ENCODE results near the gene ZNF385B. TPM values are rescaled to one million over a fixed set of nuclear protein-coding genes. Genes with fewer than 3 reads are reported as not detected.

ZNF385B gene
- total RNA-seq, 1 donor from 2014 or later = 35.8 TPM

GRCh38 chr2:179770029-179770428 lies 91.4 kb downstream of the ZNF385B start:
- no peaks in the 10 kb centered on the region for H3K27me3 Mint-ChIP-seq (ENCODE audit: insufficient read depth, low read depth)
- no peaks in the 10 kb centered on the region for H3K9me3 Mint-ChIP-seq
- H3K4me3 ChIP-seq = no peak overlapping the region
- H3K27ac ChIP-seq = no peak overlapping the region
- H3K4me1 ChIP-seq = peaks cover 8% of the 10 kb centered on the region
- H3K4me3 Mint-ChIP-seq = no peak overlapping the region
- H3F3A ChIP-seq (ENCODE audit: low read depth) = no peaks in the 10 kb centered on the region
- H3K4me1 Mint-ChIP-seq = no peaks in the 10 kb centered on the region
- H4K20me1 ChIP-seq (ENCODE audit: low read depth) = no peaks in the 10 kb centered on the region
- no peaks in the 10 kb centered on the region for H3K9me3 ChIP-seq (ENCODE audit: low read depth)
- no peak overlapping the region for H3K27ac Mint-ChIP-seq
- DNase-seq (ENCODE audit: low spot score) = no peak
- no peaks in the 10 kb centered on the region for H3K36me3 Mint-ChIP-seq
- no peaks in the 10 kb centered on the region for H3K27me3 ChIP-seq
- no peak overlapping the region for H3K9ac ChIP-seq
- no peak overlapping the region for H2AFZ ChIP-seq (replicated peaks)
- peaks cover 7% of the 10 kb centered on the region for H3K36me3 ChIP-seq
- no peaks in the 10 kb centered on the region for H3K79me2 ChIP-seq (ENCODE audit: low read depth)
- TF ChIP-seq EZH2 (IDR thresholded peaks at IDR 0.05) (no peak), CTCF (IDR thresholded peaks at IDR 0.05) (no peak), EZH2phosphoT487 (IDR thresholded peaks at IDR 0.05) (no peak)
- H3K4me2 ChIP-seq = no peak overlapping the region

GRCh38 chr2:179769323-179769722 lies 92.1 kb downstream of the ZNF385B start:
- H3K27me3 ChIP-seq = no peaks in the 10 kb centered on the region
- H3F3A ChIP-seq (ENCODE audit: low read depth) = no peaks in the 10 kb centered on the region
- H3K9me3 Mint-ChIP-seq = no peaks in the 10 kb centered on the region
- H3K27ac Mint-ChIP-seq = no peak overlapping the region
- H3K9ac ChIP-seq = no peak overlapping the region
- TF ChIP-seq CTCF (IDR thresholded peaks at IDR 0.05) (no peak), EZH2phosphoT487 (IDR thresholded peaks at IDR 0.05) (no peak), EZH2 (IDR thresholded peaks at IDR 0.05) (no peak)
- no peak overlapping the region for H3K4me2 ChIP-seq
- no peaks in the 10 kb centered on the region for H3K27me3 Mint-ChIP-seq (ENCODE audit: insufficient read depth, low read depth)
- no peak overlapping the region for H2AFZ ChIP-seq (replicated peaks)
- H3K36me3 Mint-ChIP-seq = no peaks in the 10 kb centered on the region
- H3K4me3 Mint-ChIP-seq = no peak overlapping the region
- H3K4me1 ChIP-seq = peaks cover 8% of the 10 kb centered on the region
- no peaks in the 10 kb centered on the region for H3K4me1 Mint-ChIP-seq
- peaks cover 7% of the 10 kb centered on the region for H3K36me3 ChIP-seq
- H3K79me2 ChIP-seq (ENCODE audit: low read depth) = no peaks in the 10 kb centered on the region
- H3K27ac ChIP-seq = no peak overlapping the region
- no peaks in the 10 kb centered on the region for H3K9me3 ChIP-seq (ENCODE audit: low read depth)
- H4K20me1 ChIP-seq (ENCODE audit: low read depth) = no peaks in the 10 kb centered on the region
- H3K4me3 ChIP-seq = no peak overlapping the region
- no peak for DNase-seq (ENCODE audit: low spot score)

- no peak overlapping the region for H3K9ac ChIP-seq
- H3K27ac ChIP-seq = no peak overlapping the region
- H3F3A ChIP-seq (ENCODE audit: low read depth) = no peaks in the 10 kb centered on the region
- no peak for DNase-seq (ENCODE audit: low spot score)
- no peaks in the 10 kb centered on the region for H4K20me1 ChIP-seq (ENCODE audit: low read depth)
- Mint-ChIP-seq H3K4me1 (no peaks in the 10 kb centered on the region), H3K27me3 (ENCODE audit: insufficient read depth, low read depth) (no peaks in the 10 kb centered on the region), H3K27ac (no peak overlapping the region), H3K36me3 (no peaks in the 10 kb centered on the region), H3K9me3 (no peaks in the 10 kb centered on the region), H3K4me3 (no peak overlapping the region)
- H3K36me3 ChIP-seq = peaks cover 7% of the 10 kb centered on the region
- no peak overlapping the region for H3K4me3 ChIP-seq
- H3K9me3 ChIP-seq (ENCODE audit: low read depth) = no peaks in the 10 kb centered on the region
- TF ChIP-seq EZH2 (IDR thresholded peaks at IDR 0.05) (no peak), CTCF (IDR thresholded peaks at IDR 0.05) (no peak), EZH2phosphoT487 (IDR thresholded peaks at IDR 0.05) (no peak)
- no peak overlapping the region for H2AFZ ChIP-seq (replicated peaks)
- H3K27me3 ChIP-seq = no peaks in the 10 kb centered on the region
- H3K4me1 ChIP-seq = peaks cover 8% of the 10 kb centered on the region
- no peaks in the 10 kb centered on the region for H3K79me2 ChIP-seq (ENCODE audit: low read depth)
- no peak overlapping the region for H3K4me2 ChIP-seq
These were observed 92.6 kb downstream of the ZNF385B start for GRCh38 chr2:179768765-179769164.

Data from neural progenitor cell (in vitro differentiated cells).